Measurements from ENCODE around the gene KIF26B.

GRCh38 chr1:245702346-245702745, 547.6 kb downstream of the KIF26B start:
- no peak for TF ChIP-seq SMC3 (IDR thresholded peaks at IDR 0.05; ENCODE audit: low read depth, low read length)
- no peak for TF ChIP-seq CTCF (IDR thresholded peaks at IDR 0.05)
- TF ChIP-seq RAD21 (IDR thresholded peaks at IDR 0.05; ENCODE audit: low read length) = no peak
- no peak for TF ChIP-seq EP300 (IDR thresholded peaks at IDR 0.05; ENCODE audit: borderline replicate concordance in 1 of 2, low read depth in 1 of 2, low read length in 1 of 2)
- no peak for TF ChIP-seq TEAD4 (IDR thresholded peaks at IDR 0.05; ENCODE audit: borderline replicate concordance, insufficient read depth)
- no peak for TF ChIP-seq MXI1 (IDR thresholded peaks at IDR 0.05; ENCODE audit: low read depth, low read length)
- TF ChIP-seq EZH2phosphoT487 (IDR thresholded peaks at IDR 0.05; ENCODE audit: borderline replicate concordance, low read depth) = no peak
- TF ChIP-seq FOXJ3 (CRISPR knock-in tag; IDR thresholded peaks at IDR 0.05) = no peak
- TF ChIP-seq NRF1 (IDR thresholded peaks at IDR 0.05; ENCODE audit: low read depth, low read length) = no peak

Data from SK-N-SH (cell line).